ENCODE measurements around the gene GABBR1.
"Not testable (repeated sequence)": the region's sequence is repeated elsewhere in the genome, so short reads cannot be mapped to it uniquely, and the experiment has no call there.

Gene GABBR1

DNA sequence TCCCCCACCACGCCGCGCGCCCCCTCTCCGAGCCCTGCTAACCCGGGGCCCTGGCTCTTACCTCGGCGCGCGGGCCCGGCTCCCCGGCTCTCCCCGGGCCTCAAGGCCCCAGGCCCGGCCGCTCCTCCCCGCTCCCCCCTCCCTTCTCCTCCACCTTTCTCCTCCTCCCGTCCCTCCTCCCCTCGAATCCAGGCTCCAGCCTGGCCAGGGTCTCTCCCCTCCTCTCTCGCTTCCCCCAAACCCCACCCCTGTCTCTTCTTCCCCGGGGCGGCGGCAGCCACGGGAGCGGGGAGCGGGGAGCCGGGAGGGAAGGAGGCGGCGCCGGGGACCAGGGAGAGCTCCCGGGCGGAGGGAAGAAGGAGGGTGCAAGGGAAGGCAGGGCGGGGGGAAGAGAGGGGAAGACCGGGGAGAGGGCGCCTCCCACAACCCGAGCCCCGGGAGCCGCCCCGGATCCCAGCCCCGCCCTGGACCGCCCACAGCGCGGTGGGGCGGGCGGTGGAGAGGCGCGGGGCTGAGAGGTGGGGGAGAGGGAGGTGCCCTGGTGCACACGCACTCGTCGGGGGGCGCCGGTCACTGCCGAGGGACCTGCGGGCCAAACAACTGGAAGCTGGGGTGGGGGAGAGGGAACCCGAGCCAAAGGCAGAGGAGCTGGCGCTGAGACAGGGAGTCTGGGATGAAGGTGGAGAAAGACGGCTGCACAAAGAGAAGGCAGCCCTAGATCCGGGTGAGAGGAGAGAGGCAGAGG is at the start of gene GABBR1:
GABBR1 (minus strand) TSS at position 395 of the 745 bp plus-strand sequence. CDS start 798 bp downstream, outside the sequence.
- peak; percentile 26 for DNase-seq (ENCODE audit: low read depth, low spot score)

DNA sequence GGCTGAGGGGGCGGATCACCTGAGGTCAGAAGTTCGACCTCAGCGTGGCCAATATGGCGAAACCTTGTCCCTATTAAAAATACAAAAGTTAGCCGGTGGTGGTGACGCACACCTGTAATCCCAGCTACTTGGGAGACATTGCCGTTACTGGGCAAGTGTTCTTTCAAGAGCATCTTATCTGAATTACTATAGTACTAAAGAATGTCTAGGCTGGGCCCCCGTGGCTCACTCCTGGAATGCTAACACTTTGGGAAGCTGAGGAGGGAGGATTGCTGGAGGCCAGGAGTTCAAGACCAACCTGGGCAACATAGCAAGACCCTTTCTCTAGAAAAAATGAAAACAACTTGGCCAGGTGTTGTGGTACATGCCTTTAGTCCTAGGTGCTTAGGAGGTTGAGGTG is 48.8 kb upstream of the GABBR1 start:
- no peak for DNase-seq (ENCODE audit: low read depth, low spot score)

DNA sequence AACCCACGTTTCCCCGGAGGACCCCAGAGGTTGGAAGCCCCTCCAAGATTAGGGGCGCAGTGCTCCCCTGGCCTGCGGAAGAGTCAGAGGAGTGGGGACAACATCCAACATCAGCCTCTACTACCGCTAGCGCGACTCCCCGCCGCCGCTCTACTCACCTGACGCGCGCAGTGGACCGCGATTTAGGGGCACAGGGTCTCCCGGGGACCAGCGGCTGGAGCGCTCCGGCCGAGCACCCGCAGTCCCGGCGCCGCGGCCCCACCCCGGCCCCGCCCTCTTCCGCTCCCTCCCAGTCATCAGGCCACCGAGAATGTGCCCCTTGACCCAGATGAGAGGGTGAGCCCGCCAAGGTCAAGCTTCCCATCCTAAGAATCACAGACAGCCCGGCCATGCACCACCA is 47.9 kb upstream of the GABBR1 start, which contains the start of gene ZFP57:
ZFP57 (minus strand) TSS at position 249 of the 400 bp plus-strand sequence. CDS start 4,149 bp downstream, outside the sequence.
- no peak for DNase-seq (ENCODE audit: low read depth, low spot score)

DNA sequence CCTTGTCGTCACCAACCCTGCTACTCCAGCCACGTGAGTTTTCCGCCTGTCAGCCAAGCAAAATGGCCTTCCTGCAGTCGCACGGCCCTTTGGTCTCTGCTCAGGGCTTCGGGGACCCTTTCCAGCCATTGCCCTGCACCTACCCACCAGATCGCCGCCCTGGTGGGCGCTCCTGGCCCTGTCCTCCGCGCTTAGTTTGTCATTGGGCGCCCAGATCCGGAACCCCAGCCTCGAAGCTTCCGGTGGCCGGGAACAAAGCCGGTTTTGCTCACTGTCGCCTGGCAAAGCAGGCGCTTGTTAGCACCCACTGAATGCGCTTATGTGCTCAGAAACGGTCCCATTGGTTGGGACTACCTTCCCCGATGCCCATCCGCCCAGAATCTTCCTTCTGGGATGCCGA is 47.4 kb upstream of the GABBR1 start:
- DNase-seq (ENCODE audit: low read depth, low spot score), result no peak

DNA sequence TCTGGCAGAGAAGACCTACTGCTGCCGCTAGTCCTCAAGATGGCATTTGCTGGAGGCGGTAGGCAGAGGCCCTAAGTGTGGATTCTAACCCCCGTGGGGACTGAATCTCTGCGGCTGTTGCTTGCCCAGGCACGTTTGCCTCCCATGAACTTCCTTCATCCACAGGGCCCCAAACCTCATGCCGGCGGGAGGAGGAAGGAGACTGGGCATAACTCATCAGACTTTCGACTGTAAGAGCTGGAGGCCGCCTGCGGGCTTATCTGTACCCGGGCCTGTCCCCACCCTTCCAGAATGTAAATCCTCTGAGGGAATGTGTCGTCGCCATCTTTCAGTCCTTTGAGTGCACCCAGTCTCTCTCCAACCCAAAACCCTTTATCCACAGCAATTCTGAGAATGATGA is 47.0 kb upstream of the GABBR1 start:
- no peak for DNase-seq (ENCODE audit: low read depth, low spot score)

DNA sequence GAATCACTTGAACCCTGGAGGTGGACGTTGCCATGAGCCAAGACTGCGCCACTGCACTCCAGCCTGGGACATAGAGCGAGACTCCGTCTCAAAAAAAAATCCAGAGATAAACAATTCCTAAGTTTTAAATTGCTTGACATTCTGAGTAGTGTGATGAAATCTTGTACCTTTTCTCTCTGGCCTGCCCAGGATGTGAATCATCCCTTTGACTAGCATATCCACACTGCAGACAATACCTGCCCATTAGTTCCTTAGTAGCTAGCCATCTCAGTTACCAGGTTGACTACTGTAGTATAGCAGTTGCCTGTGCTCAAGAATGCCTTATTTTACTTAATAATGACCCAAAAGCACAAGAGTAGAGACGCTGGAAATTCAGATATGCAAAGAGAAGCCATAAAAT is 45.1 kb upstream of the GABBR1 start:
- DNase-seq (ENCODE audit: low read depth, low spot score), result no peak

DNA sequence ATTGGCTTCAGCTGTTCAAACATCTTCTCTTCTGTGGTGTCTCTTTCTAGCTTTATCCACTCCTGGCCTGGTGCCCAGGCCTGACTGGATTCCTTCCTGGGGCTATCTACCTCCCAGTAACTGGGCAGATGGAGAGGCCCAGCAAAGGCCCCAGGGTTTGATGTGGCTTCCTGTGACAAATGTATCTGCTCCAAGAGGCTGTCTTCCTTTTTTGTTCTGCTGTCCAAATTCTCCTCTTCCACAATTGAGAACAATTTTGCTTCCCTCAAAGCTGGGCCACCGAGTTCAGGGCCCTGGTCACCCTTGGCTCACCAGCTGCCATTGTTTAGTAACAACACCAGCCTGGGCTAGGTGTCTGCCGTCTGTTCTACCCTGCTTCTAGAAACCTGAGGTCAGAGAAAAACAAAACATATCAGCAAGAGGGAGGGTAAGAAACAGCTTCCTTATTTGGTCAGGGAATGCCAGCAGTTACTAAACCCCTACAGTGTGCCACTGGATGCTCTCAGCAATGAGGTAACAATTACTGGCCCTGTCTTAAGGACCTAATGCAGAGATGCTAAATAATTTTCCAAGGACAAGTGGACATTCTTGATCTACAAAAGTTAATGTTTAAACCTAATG is 44.1 kb upstream of the GABBR1 start:
- no peak for DNase-seq (ENCODE audit: low read depth, low spot score)

DNA sequence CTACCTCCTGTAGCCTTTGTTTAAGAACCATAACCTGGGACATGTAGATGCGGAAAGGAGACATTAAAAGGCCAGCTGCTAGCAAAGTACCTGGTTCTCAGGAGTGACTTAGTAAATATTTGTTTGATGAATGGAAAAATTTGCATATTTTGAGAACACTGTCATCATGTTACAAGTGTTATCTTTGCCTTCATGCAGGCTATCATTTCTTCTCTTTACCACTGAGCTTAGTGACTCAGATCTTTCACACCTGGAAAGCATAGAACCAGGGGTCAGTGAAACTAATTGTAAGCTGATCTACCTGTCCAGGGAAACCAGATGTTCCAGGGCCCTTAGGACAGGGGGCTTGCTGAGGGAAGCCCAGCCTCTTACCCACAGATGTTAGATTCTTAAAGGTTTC is 42.6 kb upstream of the GABBR1 start:
- no peak for DNase-seq (ENCODE audit: low read depth, low spot score)

DNA sequence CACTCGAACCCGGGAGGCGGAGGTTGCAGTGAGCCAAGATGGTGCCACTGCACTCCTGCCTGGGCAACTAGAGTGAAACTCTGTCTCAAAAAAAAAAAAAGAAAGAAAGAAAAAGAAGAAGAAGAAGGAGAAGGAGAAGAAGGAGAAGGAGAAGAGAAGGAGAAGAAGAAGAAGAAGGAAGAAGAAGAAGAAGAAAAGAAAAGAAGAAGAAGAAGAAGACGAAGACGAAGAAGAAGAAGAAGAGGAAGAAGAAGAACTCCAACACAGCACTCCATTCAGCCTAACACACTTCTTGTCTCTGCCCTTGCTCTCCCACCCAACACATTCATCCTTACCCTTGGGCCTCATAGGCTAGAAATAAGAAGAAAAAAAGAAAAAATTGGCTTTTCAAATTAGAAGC is 41.0 kb upstream of the GABBR1 start:
- DNase-seq (ENCODE audit: low read depth, low spot score), result no peak

DNA sequence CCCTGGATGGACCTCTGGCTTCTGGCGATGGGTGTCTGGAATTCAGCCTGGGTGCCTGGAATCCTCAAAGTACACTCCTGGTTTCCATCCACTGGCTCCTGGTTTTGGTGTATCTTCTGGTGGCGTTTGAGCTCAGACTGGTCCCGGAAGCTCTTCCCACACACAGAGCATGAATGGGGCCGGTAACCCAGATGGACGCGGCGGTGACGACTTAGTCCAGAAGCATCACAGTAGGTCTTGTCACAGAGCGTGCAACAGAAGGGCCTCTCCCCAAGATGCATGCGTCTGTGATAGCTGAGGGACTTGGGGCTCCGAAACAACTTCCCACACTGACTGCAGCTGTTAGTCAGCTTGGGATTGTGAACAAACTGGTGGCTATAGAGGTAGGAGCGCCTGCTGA is 40.2 kb upstream of the GABBR1 start:
- no peak for DNase-seq (ENCODE audit: low read depth, low spot score)

DNA sequence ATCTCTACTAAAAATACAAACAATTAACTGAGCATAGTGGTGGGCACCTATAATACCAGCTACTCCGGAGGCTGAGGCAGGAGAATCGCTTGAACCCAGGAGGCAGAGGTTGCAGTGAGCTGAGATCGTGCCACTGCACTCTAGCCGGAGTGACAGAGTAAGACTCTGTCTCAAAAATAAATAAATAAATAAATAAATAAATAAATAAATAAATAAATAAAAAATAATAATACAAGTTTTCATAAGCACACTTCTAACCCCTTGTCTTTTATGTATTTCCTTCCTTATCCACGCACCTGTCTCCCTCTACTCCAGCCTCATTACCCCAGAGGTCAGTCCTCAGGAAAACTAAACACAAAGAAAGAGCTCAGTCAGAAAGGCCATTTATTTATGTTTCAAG is 39.1 kb upstream of the GABBR1 start:
- DNase-seq (ENCODE audit: low read depth, low spot score), result not testable (repeated sequence)

DNA sequence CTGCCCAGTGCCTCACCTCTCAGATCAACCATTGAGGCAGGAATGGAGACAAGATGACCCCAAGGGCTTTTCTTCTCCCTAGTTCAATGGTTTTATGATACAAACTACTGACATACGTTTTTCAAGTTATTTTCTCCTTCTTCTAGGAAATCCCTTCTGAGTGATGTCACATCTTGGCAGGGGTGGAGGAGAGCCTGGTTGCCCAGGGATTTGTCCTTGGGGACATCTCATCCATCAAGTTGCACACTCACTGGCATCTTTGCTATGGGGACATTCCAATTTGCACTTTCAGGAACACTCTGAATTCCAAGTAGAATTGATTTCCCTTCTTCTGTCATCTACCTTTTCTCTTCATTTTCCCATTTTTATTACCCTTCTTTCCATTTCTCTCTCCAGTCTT is 38.0 kb upstream of the GABBR1 start:
- no peak for DNase-seq (ENCODE audit: low read depth, low spot score)

DNA sequence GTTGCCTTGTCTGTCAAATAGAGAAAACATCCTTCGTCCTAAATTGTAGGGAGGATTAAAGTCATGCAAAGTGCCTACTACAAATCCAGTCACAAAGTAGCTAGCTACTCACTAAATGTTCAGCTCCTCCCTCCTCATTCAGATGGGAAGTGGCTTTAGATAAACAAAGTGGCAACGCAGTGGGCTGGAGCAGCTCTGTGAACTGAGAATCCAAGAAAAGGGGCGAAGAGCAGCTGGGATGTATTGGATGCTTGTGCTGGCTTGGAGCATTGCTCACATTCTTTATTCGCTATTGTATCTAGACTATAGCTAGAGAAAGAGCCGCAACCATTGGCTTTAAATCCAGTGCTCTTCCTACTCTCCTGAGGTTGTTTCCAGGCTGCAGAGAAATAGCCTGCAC is 34.2 kb upstream of the GABBR1 start:
- no peak for DNase-seq (ENCODE audit: low read depth, low spot score)

DNA sequence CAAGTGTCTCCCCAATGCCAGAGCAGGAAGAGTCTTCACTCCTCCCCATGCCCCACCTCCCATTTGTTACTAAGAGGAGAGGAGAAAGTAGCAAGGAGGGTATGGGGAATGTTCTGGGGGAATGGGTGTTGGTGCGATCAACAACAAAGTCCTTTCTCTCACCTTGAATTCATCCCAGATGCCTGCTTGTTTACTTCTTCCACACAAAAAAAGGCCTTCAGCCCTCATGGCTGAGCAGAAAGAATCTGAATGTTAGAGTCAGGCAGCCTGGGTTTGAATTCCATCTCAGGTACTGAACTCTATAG is 33.8 kb upstream of the GABBR1 start:
- DNase-seq (ENCODE audit: low read depth, low spot score), result no peak

DNA sequence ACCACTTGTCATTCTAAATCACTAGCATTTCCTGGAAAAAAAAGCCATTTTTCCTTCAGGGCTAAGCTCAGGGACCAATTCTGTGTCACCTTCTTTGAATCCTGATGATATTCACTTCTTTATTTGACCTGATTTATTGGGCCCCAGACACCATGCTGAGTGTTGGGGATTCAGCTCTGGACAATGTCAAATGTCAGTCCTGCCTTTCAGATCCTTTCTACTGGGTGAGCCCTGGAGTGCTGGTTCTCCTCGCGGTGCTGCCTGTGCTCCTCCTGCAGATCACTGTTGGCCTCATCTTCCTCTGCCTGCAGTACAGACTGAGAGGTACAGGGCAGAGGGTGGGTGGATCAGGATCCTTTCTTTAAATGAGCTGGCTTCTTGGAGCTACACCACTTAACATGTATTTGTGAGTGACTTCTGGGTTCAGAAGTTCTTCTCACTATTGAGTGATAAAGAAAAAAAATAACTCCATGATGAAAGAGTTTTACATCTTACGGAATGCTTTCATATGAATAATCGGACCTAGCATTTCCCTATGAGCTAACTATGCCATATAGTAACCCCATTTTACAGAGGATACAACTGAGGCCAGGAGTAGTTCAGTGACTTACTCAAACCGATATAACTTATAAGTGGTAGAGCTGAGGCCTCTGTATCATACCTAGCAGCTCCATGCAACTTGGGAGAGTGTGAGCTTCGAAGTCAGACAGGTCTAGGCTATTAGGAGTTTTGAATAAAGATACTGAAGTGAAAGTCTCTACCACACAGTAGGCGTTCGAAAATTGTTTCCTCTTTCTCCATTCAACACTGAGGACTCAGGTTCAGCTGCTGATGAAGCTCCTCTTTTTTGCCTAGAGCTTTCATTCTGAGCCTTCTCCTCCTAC is 33.2 kb upstream of the GABBR1 start:
- no peak for DNase-seq (ENCODE audit: low read depth, low spot score)

DNA sequence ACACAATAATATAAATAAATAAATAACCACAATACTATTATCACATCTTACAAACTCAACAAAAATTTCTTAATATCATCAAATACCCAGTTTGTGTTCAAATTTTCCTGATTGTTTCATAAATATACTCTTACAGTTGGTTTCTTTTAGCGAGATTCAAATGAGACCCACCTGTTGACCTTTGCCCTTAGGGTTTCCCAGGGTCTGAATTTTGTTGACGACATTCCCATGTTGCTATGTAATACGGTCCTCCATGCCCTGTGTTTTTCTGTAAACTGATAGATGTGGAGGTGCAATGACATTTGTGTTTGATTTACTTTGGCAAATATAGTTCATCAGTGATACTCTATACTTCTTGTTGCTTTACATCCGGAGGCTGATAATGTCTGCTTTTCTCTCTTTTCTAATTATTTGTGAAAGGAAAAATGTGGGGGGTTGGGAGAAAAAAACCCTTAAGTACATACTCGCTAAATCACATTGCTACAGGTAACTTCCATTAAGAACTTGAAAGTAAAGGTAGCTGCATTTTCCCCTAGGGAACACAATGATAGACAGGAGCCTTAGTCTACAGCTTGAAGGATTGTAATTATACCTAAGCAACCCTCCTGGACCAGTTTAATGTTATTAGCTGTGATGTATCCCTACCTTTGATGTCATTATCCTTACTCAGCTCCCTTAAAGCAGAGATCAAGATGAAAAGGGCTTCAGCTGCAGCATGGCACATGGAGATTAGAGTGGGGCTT is 30.5 kb upstream of the GABBR1 start:
- no peak for DNase-seq (ENCODE audit: low read depth, low spot score)

DNA sequence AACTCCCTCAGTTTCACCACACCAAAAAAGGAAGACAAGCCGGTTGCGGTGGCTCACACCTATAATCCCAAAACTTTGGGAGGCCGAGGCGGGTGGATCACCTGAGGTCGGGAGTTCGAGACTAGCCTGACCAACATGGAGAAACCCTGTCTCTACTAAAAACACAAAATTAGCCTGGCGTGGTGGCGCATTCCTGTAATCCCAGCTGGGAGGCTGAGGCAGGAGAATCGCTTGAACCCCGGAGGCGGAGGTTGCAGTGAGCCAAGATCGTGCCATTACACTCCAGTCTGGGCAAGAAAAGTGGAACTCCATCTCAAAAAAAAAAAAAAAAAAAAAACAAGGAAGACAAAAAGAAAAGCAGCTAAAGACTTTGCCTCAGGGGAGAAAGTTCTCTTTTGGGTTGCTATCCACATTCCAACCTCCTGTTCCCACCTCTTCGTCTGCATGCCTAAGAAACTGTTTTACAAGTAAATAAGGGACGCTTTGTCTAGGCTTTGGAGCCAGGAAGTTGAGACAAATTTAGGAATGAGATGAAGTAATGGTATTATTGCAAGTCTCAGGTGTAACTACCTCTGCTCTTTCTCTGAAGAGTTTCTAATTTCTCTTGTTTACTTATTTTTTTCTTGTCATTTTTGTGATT is 28.6 kb upstream of the GABBR1 start:
- DNase-seq (ENCODE audit: low read depth, low spot score), result not testable (repeated sequence)

DNA sequence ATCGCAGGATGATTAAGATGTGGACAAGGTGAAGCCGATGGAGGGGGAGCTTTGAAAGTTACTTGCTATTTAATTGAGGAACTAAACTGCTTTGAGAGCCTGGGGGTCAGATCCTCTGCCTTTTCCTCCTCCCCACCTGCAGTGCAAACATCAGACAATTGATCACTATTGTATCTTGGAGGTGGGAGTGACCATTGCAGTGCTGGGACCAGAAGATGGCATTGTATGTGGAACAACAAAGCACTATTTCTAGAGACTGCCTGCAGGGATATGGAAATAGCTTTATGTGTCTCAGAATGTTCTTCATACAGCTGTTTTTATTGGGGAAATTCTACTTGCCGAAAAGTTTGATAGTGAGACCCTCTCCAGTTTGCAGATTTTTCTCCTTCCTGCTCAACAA is 28.1 kb upstream of the GABBR1 start:
- no peak for DNase-seq (ENCODE audit: low read depth, low spot score)

DNA sequence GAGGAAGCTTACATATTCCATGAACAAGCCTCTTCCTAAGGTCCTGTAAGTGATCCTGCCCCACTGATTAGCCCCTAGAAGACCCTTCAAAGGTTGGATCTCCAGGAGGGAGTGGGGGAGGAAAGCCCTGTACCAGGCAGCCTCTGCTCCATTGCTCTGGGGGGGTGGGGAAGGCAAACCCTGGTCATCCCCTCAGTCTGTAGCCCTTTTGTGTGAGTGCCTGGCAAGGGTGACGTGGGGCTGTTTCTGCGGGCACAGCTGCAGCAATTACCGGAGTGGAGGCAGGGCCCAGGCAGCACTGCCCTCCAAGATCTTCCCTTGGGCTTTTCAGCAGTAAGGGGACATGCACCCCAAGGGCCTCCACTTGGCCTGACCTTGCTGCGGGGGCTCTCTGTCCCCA is 23.8 kb upstream of the GABBR1 start, which contains the start of gene MOG:
MOG (plus strand) TSS at position 295 of the 400 bp plus-strand sequence. CDS start 118 bp downstream, outside the sequence.
- DNase-seq (ENCODE audit: low read depth, low spot score), result no peak

DNA sequence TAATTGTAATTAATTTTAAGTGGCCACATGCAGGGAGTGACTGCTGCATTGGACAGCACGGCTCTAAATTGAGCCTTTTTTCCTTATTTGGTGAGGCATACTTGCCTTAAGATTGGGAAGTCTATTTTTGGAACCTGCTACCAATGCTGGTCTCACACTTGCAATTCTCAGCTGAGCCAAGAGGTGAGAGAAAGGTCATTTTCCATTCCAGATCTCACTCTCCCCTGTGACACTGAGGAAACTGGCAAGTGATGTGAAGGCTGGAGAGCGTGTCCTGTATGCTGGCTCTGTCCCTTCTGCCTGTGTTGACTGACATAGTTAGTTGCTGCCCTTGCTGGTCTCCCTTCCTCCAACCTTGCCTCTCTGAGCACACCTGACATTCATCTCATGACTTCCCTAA is 23.2 kb upstream of the GABBR1 start:
- no peak for DNase-seq (ENCODE audit: low read depth, low spot score)

DNA sequence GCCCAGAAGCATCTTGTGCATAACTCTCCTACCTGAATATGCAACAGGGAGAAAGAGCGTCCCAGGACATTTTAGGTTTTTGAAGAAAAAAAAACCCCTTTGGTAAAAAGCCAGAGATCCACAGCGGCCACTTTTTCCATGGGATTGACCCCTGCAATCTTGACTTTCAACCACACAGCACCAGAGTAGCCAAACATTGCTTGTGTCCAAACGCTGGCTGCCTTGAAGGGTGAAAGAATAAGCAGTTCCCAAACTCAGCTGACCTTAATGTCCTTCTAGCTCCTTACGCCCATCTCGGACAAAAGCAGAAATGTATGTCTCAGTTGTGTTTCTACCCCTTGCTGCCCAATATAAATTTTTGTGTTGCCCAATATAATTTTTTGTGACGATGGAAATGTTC is 22.7 kb upstream of the GABBR1 start:
- no peak for DNase-seq (ENCODE audit: low read depth, low spot score)

Data from activated CD4-positive, CD25-positive, alpha-beta regulatory T cell treated with anti-CD3 and anti-CD28 coated beads, Interleukin-2, amount 50 U/mL, for 16 hours (primary cell).